ENCODE results near the gene AFF1. TPM values are rescaled to one million over a fixed set of nuclear protein-coding genes. Genes with fewer than 3 reads are reported as not detected.

The AFF1 gene
- total RNA-seq, 1 experiment from 2014 or later: 23.9 TPM

DNA sequence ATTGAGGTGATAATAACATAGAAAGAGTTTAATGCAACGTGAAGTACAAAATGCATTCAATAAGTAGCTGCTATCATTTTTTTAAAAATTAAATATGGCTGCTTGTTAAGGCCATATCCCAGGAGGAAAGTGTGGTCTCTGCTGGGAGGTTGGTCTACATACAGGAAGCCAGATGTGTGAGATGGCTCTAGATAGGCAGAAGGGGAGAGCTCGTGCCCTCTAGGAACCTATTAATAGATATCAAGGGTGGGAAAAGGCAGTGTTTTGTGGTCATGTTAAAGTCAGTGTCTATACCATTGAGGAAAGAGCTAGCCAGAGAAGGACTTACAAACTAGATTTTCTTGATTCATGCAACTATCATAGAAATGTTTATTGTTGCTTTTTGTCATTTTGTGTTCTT lies 145.2 kb downstream of the AFF1 start:
- no TSS peak for BruUV-seq (replicated peaks)
- Histone ChIP-seq H3K4me3 (ENCODE audit: low read depth in 2 of 2, low read length in 2 of 2) (no peak overlapping the region), H3K27ac (ENCODE audit: low read length) (no peak overlapping the region), H3K9me3 (ENCODE audit: control insufficient read depth, insufficient read depth, low read depth, low read length) (no peaks in the 10 kb centered on the region), H3K4me1 (ENCODE audit: control insufficient read depth, insufficient read depth, low read length) (no peaks in the 10 kb centered on the region), H3K36me3 (ENCODE audit: control insufficient read depth, insufficient read depth, low read length) (no peaks in the 10 kb centered on the region), H3K27me3 (ENCODE audit: control insufficient read depth, insufficient read depth, low read length) (no peaks in the 10 kb centered on the region)
- DNase-seq (ENCODE audit: low read depth, low spot score): no peak
- no peak for TF ChIP-seq SIN3A (IDR thresholded peaks at IDR 0.05; ENCODE audit: borderline replicate concordance, insufficient read depth, low read depth, low read length)
- TF ChIP-seq, protein P1, sequence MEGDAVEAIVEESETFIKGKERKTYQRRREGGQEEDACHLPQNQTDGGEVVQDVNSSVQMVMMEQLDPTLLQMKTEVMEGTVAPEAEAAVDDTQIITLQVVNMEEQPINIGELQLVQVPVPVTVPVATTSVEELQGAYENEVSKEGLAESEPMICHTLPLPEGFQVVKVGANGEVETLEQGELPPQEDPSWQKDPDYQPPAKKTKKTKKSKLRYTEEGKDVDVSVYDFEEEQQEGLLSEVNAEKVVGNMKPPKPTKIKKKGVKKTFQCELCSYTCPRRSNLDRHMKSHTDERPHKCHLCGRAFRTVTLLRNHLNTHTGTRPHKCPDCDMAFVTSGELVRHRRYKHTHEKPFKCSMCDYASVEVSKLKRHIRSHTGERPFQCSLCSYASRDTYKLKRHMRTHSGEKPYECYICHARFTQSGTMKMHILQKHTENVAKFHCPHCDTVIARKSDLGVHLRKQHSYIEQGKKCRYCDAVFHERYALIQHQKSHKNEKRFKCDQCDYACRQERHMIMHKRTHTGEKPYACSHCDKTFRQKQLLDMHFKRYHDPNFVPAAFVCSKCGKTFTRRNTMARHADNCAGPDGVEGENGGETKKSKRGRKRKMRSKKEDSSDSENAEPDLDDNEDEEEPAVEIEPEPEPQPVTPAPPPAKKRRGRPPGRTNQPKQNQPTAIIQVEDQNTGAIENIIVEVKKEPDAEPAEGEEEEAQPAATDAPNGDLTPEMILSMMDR (IDR thresholded peaks at IDR 0.05): no peak
- TF ChIP-seq, protein P2, sequence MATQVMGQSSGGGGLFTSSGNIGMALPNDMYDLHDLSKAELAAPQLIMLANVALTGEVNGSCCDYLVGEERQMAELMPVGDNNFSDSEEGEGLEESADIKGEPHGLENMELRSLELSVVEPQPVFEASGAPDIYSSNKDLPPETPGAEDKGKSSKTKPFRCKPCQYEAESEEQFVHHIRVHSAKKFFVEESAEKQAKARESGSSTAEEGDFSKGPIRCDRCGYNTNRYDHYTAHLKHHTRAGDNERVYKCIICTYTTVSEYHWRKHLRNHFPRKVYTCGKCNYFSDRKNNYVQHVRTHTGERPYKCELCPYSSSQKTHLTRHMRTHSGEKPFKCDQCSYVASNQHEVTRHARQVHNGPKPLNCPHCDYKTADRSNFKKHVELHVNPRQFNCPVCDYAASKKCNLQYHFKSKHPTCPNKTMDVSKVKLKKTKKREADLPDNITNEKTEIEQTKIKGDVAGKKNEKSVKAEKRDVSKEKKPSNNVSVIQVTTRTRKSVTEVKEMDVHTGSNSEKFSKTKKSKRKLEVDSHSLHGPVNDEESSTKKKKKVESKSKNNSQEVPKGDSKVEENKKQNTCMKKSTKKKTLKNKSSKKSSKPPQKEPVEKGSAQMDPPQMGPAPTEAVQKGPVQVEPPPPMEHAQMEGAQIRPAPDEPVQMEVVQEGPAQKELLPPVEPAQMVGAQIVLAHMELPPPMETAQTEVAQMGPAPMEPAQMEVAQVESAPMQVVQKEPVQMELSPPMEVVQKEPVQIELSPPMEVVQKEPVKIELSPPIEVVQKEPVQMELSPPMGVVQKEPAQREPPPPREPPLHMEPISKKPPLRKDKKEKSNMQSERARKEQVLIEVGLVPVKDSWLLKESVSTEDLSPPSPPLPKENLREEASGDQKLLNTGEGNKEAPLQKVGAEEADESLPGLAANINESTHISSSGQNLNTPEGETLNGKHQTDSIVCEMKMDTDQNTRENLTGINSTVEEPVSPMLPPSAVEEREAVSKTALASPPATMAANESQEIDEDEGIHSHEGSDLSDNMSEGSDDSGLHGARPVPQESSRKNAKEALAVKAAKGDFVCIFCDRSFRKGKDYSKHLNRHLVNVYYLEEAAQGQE (IDR thresholded peaks at IDR 0.05; ENCODE audit: insufficient read depth in 1 of 2, low read depth in 2 of 2, low read length in 1 of 2): no peak
- TF ChIP-seq TCF7L2 (IDR thresholded peaks at IDR 0.05; ENCODE audit: low read depth, low read length): no peak
- TF ChIP-seq POLR2AphosphoS5 (IDR thresholded peaks at IDR 0.05; ENCODE audit: low read depth, low read length): no peak
- POLR2A ChIA-PET: no interaction called here
- CTCF ChIA-PET: no interaction called here
- in situ Hi-C loops (cut with HindIII; ENCODE audit: low pct_unique_long_range_greater_than_20kb, low sequenced_read_pairs): no loop called here
- no peak for ATAC-seq
- intact Hi-C loops (cut with micrococcal nuclease; ENCODE audit: unreplicated experiment): no loop called here

- Histone ChIP-seq H3K36me3 (ENCODE audit: control insufficient read depth, insufficient read depth, low read length) (no peaks in the 10 kb centered on the region), H3K9me3 (ENCODE audit: control insufficient read depth, insufficient read depth, low read depth, low read length) (no peaks in the 10 kb centered on the region), H3K4me3 (ENCODE audit: low read depth in 2 of 2, low read length in 2 of 2) (no peak overlapping the region), H3K27ac (ENCODE audit: low read length) (no peak overlapping the region), H3K4me1 (ENCODE audit: control insufficient read depth, insufficient read depth, low read length) (no peaks in the 10 kb centered on the region), H3K27me3 (ENCODE audit: control insufficient read depth, insufficient read depth, low read length) (no peaks in the 10 kb centered on the region)
- TF ChIP-seq, protein P1 (IDR thresholded peaks at IDR 0.05): no peak
- TF ChIP-seq TCF7L2 (IDR thresholded peaks at IDR 0.05; ENCODE audit: low read depth, low read length) (no peak), SIN3A (IDR thresholded peaks at IDR 0.05; ENCODE audit: borderline replicate concordance, insufficient read depth, low read depth, low read length) (no peak), POLR2AphosphoS5 (IDR thresholded peaks at IDR 0.05; ENCODE audit: low read depth, low read length) (no peak)
- TF ChIP-seq, protein P2 (IDR thresholded peaks at IDR 0.05; ENCODE audit: insufficient read depth in 1 of 2, low read depth in 2 of 2, low read length in 1 of 2): no peak
- ATAC-seq (no peak), DNase-seq (ENCODE audit: low read depth, low spot score) (no peak)
- POLR2A ChIA-PET: no interaction called here
- no TSS peak for BruUV-seq (replicated peaks)
- CTCF ChIA-PET: no interaction called here
- in situ Hi-C loops (cut with HindIII; ENCODE audit: low pct_unique_long_range_greater_than_20kb, low sequenced_read_pairs) (no loop called here), intact Hi-C loops (cut with micrococcal nuclease; ENCODE audit: unreplicated experiment) (no loop called here)
Measured at GRCh38 chr4:87080462-87080861, 145.7 kb downstream of the AFF1 start.

Data from Panc1 (cell line).